Activated T-cell treated with anti-CD3 and anti-CD28 coated beads for 48 hours (primary cell): ENCODE measurements around the gene KIF17.
A peak's percentile ranks its signal among the peaks of the same experiment; 100 is the strongest.

ENCODE experiments used
- DNase-seq: peaks from one replicate; pipeline ENCODE4 v3.0.0-alpha.2; 2020; ENCODE audit warnings: low read depth

The KIF17 gene

GRCh38 chr1:20660847-20661206 is 57.0 kb downstream of the KIF17 start:
- DNase-seq, result no peak

- DNase-seq, result no peak
These were observed 57.4 kb downstream of the KIF17 start for GRCh38 chr1:20660363-20660762.

- no peak for DNase-seq
These were observed 59.5 kb downstream of the KIF17 start for GRCh38 chr1:20658166-20658915.

GRCh38 chr1:20657024-20657423 is 60.8 kb downstream of the KIF17 start:
- DNase-seq, result no peak

GRCh38 chr1:20654104-20654690 is 63.6 kb downstream of the KIF17 start:
- no peak for DNase-seq

- no peak for DNase-seq
These were observed 65.5 kb downstream of the KIF17 start for GRCh38 chr1:20652300-20652699.

- DNase-seq, result no peak
These were observed 68.9 kb downstream of the KIF17 start for GRCh38 chr1:20648946-20649345.

- DNase-seq, result no peak
These were observed 69.4 kb downstream of the KIF17 start for GRCh38 chr1:20648438-20648837.

- no peak for DNase-seq
These were observed 72.4 kb downstream of the KIF17 start for GRCh38 chr1:20645414-20645813.

- DNase-seq, result no peak
These were observed 73.4 kb downstream of the KIF17 start for GRCh38 chr1:20644416-20644815.

GRCh38 chr1:20643080-20643479 is 74.7 kb downstream of the KIF17 start:
- no peak for DNase-seq

- no peak for DNase-seq
These were observed 75.8 kb downstream of the KIF17 start for GRCh38 chr1:20641975-20642374.

GRCh38 chr1:20640183-20640597 is 77.6 kb downstream of the KIF17 start:
- peak; percentile 39 for DNase-seq

GRCh38 chr1:20636785-20637347 is 80.9 kb downstream of the KIF17 start:
- no peak for DNase-seq

GRCh38 chr1:20634594-20635084 is 83.2 kb downstream of the KIF17 start:
- DNase-seq, result no peak

GRCh38 chr1:20634065-20634593 is 83.7 kb downstream of the KIF17 start:
- no peak for DNase-seq

GRCh38 chr1:20633190-20634064 is 84.4 kb downstream of the KIF17 start, which contains the start of gene PINK1:
TSS of gene PINK1 (plus strand) at chr1:20633458. CDS start at chr1:20633549, 91 bp downstream.
- DNase-seq, result peak; percentile 93

GRCh38 chr1:20632386-20632785 is 85.4 kb downstream of the KIF17 start:
- no peak for DNase-seq

GRCh38 chr1:20630729-20631128 is 87.1 kb downstream of the KIF17 start:
- DNase-seq, result no peak

GRCh38 chr1:20626524-20626923 is 91.3 kb downstream of the KIF17 start:
- no peak for DNase-seq

GRCh38 chr1:20626098-20626427 is 91.7 kb downstream of the KIF17 start:
- no peak for DNase-seq
